HepG2 (cell line): ENCODE results near the gene ST6GALNAC4. TPM values are rescaled to one million over a fixed set of nuclear protein-coding genes. Genes with fewer than 3 reads are reported as not detected.

Source experiments
- FOXA1 ChIP-seq, 2 experiments: fragments of 450-650 bp in 1 of 2; sonication (generic) in 1 of 2; formaldehyde crosslinking in 1 of 2; IDR thresholded peaks; 2 replicates each; pipeline versions ENCODE4 v1.4.0 to v1.6.1; 2016 to 2020; ENCODE audit warnings: missing genetic modification reagents in 1 of 2
- FOXP4 ChIP-seq: sonication (generic); formaldehyde crosslinking; IDR thresholded peaks from 2 replicates; pipeline ENCODE4 v1.4.0; 2020; ENCODE audit warnings: missing genetic modification reagents
- GMEB2 ChIP-seq: IDR thresholded peaks from 2 replicates; pipeline ENCODE4 v1.6.1; 2016; ENCODE audit warnings: missing biosample characterization, missing genetic modification reagents, low read depth
- HNRNPLL ChIP-seq: fragments of 200-400 bp; formaldehyde crosslinking; IDR thresholded peaks from 2 replicates; pipeline ENCODE4 v1.6.1; 2017; ENCODE audit warnings: mild to moderate bottlenecking, low read depth, low read length; ENCODE audit not compliant: poor library complexity, severe bottlenecking
- REST ChIP-seq, 2 experiments: IDR thresholded peaks; 2 replicates each; pipeline ENCODE4 v1.6.1; 2011 to 2012; ENCODE audit warnings: low read length in 2 of 2, borderline replicate concordance in 1 of 2, low read depth in 1 of 2, mild to moderate bottlenecking in 1 of 2, moderate library complexity in 1 of 2
- TAF1 ChIP-seq: sonication (generic); formaldehyde crosslinking; IDR thresholded peaks from 2 replicates; pipeline ENCODE4 v1.4.0; 2020; ENCODE audit warnings: missing genetic modification reagents
- ZIK1 ChIP-seq: sonication (generic); formaldehyde crosslinking; IDR thresholded peaks from 2 replicates; pipeline ENCODE4 v1.5.0; 2020; ENCODE audit warnings: mild to moderate bottlenecking, low read depth, missing genetic modification reagents, borderline replicate concordance
- ZNF589 ChIP-seq: sonication (generic); formaldehyde crosslinking; conservative IDR thresholded peaks from 2 replicates; pipeline ENCODE4 v1.8.0; 2022; ENCODE audit warnings: mild to moderate bottlenecking, moderate library complexity, missing genetic modification reagents
- ZNF670 ChIP-seq: sonication (generic); formaldehyde crosslinking; IDR thresholded peaks from 2 replicates; pipeline ENCODE4 v1.8.0; 2022; ENCODE audit warnings: mild to moderate bottlenecking, missing genetic modification reagents, borderline replicate concordance
- polyA plus RNA-seq, 8 experiments: library from polyadenylated mRNA; depleted of rRNA in 3 of 8; stranded (reverse) in 7 of 8; unstranded in 1 of 8; fragments of >200 nt; fragmentation: Illumina TruSeq in 4 of 8; extraction: Trizol in 4 of 8; gene quantifications; 2 replicates each; pipeline versions ENCODE4 v1.2.1 to v1.2.3, GENCODE V29; 2011 to 2016; ENCODE audit warnings: low read depth in 4 of 8, missing spikeins in 1 of 8, mixed read lengths in 1 of 8; ENCODE audit not compliant: insufficient read depth in 1 of 8
- total RNA-seq, 5 experiments: library from RNA; depleted of rRNA; stranded (reverse); fragments of >200 nt; fragmentation: Illumina TruSeq; extraction: Trizol; gene quantifications; 2 replicates each; pipeline ENCODE4 v1.2.3, GENCODE V29; 2016; ENCODE audit warnings: low read depth in 1 of 5
- TF ChIP-seq, protein P1 (sequence below): IDR thresholded peaks from 2 replicates; pipeline ENCODE4 v1.6.1; 2016; ENCODE audit warnings: low read depth, missing genetic modification reagents, missing compliant biosample characterization

ST6GALNAC4 gene
- total and polyA plus RNA-seq, 2 of the 13 experiments (the other 11 are each of a cell fraction or from before 2014, with no cell fraction given), result 18.8 to 27.7 TPM

DNA sequence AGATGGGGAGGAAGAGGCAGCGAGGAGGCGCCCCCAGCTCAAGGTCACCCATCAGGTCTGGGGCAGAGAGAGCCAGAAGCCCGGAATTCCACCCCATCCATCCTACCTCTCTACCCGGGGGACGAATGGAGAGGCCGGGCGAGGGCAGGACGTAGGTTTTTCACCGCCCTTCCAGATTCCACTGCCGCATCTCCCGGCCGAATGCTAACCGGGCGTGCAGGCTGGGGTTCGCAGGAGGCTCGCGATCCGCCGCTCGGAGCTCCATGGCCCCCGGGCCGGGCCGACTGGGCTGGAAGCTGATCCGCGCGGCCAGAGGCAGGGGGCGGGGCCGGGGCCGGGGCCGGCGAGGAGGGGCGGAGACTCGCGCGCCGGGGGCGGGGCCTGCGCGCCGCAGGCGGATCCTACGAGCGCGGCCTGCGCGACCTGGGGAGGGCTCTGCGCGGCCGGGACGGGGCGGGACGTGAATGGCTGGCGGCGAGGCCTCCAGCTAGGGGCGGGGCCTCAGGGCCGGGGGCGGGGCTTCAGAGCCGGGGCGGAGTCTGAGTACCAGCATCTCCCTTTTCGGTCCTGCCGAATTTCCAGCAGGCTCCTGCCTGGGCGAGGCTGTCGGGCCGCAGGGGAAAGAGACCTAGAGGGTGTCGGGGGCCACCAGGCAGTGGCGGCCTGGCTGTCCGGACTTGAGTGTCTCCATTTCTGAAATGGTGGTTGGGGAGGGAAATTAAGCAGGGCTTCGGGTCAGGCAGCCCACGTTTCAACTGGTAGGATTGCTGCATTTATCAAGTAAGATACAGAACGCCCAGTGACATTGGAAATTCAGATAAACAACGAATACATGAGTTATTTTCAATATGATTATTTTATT is at the start of gene ST6GALNAC4 (continued):
- TF ChIP-seq REST (IDR thresholded peaks at IDR 0.05; ENCODE audit: borderline replicate concordance in 1 of 2, low read depth in 1 of 2, low read length in 2 of 2) (no peak), ZNF670 (CRISPR knock-in tag) (no peak), TAF1 (CRISPR knock-in tag) (no peak), FOXP4 (no peak), ZIK1 (no peak), FOXA1 (IDR thresholded peaks at IDR 0.05) (no peak), FOXA1 (CRISPR knock-in tag; IDR thresholded peaks at IDR 0.05) (no peak), GMEB2 (CRISPR knock-in tag) (no peak), HNRNPLL (peak; percentile 88), ZNF589 (CRISPR knock-in tag) (no peak)
- TF ChIP-seq, protein P1, sequence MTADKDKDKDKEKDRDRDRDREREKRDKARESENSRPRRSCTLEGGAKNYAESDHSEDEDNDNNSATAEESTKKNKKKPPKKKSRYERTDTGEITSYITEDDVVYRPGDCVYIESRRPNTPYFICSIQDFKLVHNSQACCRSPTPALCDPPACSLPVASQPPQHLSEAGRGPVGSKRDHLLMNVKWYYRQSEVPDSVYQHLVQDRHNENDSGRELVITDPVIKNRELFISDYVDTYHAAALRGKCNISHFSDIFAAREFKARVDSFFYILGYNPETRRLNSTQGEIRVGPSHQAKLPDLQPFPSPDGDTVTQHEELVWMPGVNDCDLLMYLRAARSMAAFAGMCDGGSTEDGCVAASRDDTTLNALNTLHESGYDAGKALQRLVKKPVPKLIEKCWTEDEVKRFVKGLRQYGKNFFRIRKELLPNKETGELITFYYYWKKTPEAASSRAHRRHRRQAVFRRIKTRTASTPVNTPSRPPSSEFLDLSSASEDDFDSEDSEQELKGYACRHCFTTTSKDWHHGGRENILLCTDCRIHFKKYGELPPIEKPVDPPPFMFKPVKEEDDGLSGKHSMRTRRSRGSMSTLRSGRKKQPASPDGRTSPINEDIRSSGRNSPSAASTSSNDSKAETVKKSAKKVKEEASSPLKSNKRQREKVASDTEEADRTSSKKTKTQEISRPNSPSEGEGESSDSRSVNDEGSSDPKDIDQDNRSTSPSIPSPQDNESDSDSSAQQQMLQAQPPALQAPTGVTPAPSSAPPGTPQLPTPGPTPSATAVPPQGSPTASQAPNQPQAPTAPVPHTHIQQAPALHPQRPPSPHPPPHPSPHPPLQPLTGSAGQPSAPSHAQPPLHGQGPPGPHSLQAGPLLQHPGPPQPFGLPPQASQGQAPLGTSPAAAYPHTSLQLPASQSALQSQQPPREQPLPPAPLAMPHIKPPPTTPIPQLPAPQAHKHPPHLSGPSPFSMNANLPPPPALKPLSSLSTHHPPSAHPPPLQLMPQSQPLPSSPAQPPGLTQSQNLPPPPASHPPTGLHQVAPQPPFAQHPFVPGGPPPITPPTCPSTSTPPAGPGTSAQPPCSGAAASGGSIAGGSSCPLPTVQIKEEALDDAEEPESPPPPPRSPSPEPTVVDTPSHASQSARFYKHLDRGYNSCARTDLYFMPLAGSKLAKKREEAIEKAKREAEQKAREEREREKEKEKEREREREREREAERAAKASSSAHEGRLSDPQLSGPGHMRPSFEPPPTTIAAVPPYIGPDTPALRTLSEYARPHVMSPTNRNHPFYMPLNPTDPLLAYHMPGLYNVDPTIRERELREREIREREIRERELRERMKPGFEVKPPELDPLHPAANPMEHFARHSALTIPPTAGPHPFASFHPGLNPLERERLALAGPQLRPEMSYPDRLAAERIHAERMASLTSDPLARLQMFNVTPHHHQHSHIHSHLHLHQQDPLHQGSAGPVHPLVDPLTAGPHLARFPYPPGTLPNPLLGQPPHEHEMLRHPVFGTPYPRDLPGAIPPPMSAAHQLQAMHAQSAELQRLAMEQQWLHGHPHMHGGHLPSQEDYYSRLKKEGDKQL (CRISPR knock-in tag), result no peak
